Measurements from ENCODE around the gene KCTD5.

The KCTD5 gene

GRCh38 chr16:2744711-2745110 is 62.4 kb downstream of the KCTD5 start:
- no peak for TF ChIP-seq CTCF (IDR thresholded peaks at IDR 0.05; ENCODE audit: low read depth, low read length, missing control alignments)
- Histone ChIP-seq H3K27ac (no peak overlapping the region), H3K27me3 (replicated peaks) (no peaks in the 10 kb centered on the region), H3K4me3 (ENCODE audit: low read depth, low read length) (no peak overlapping the region), H3K36me3 (replicated peaks) (no peaks in the 10 kb centered on the region)
- DNase-seq, result no peak
- in situ Hi-C loops (cut with HindIII; ENCODE audit: low pct_ligation_motif_present, low sequenced_read_pairs), result no loop called here

- Histone ChIP-seq H3K27ac (no peak overlapping the region), H3K4me3 (ENCODE audit: low read depth, low read length) (no peak overlapping the region)
- in situ Hi-C loops (cut with HindIII; ENCODE audit: low pct_ligation_motif_present, low sequenced_read_pairs), result no loop called here
Measured at GRCh38 chr16:2745116-2745890, 63.0 kb downstream of the KCTD5 start.

GRCh38 chr16:2745961-2746360 is 63.6 kb downstream of the KCTD5 start:
- TF ChIP-seq CTCF (IDR thresholded peaks at IDR 0.05; ENCODE audit: low read depth, low read length, missing control alignments), result no peak
- no peak for DNase-seq
- H3K27me3 ChIP-seq (replicated peaks), result no peaks in the 10 kb centered on the region
- H3K4me3 ChIP-seq (ENCODE audit: low read depth, low read length), result no peak overlapping the region
- no peaks in the 10 kb centered on the region for H3K36me3 ChIP-seq (replicated peaks)
- in situ Hi-C loops (cut with HindIII; ENCODE audit: low pct_ligation_motif_present, low sequenced_read_pairs), result no loop called here
- H3K27ac ChIP-seq, result no peak overlapping the region

More at GRCh38 chr16:2745116-2745890, 63.0 kb downstream of the KCTD5 start:
- Histone ChIP-seq H3K27me3 (replicated peaks) (no peaks in the 10 kb centered on the region), H3K36me3 (replicated peaks) (no peaks in the 10 kb centered on the region)
- TF ChIP-seq CTCF (IDR thresholded peaks at IDR 0.05; ENCODE audit: low read depth, low read length, missing control alignments), result no peak
- no peak for DNase-seq

- in situ Hi-C loops (cut with HindIII; ENCODE audit: low pct_ligation_motif_present, low sequenced_read_pairs), result no loop called here
Measured at GRCh38 chr16:2748757-2749455, 66.6 kb downstream of the KCTD5 start.

GRCh38 chr16:2749476-2749875 is 67.2 kb downstream of the KCTD5 start:
- H3K4me3 ChIP-seq (ENCODE audit: low read depth, low read length), result no peak overlapping the region
- no peak for DNase-seq
- no peak for TF ChIP-seq CTCF (IDR thresholded peaks at IDR 0.05; ENCODE audit: low read depth, low read length, missing control alignments)
- H3K27ac ChIP-seq, result no peak overlapping the region
- H3K36me3 ChIP-seq (replicated peaks), result no peaks in the 10 kb centered on the region
- in situ Hi-C loops (cut with HindIII; ENCODE audit: low pct_ligation_motif_present, low sequenced_read_pairs), result no loop called here
- no peaks in the 10 kb centered on the region for H3K27me3 ChIP-seq (replicated peaks)

More at GRCh38 chr16:2748757-2749455, 66.6 kb downstream of the KCTD5 start:
- H3K36me3 ChIP-seq (replicated peaks), result no peaks in the 10 kb centered on the region
- no peak for TF ChIP-seq CTCF (IDR thresholded peaks at IDR 0.05; ENCODE audit: low read depth, low read length, missing control alignments)
- no peak overlapping the region for H3K27ac ChIP-seq
- DNase-seq, result no peak
- no peaks in the 10 kb centered on the region for H3K27me3 ChIP-seq (replicated peaks)
- H3K4me3 ChIP-seq (ENCODE audit: low read depth, low read length), result no peak overlapping the region
